Measurements from ENCODE around the gene PPY. TPM values are rescaled to one million over a fixed set of nuclear protein-coding genes. Genes with fewer than 3 reads are reported as not detected.
A peak's percentile ranks its signal among the peaks of the same experiment; 100 is the strongest.

PPY gene
- polyA plus RNA-seq, 4 donors: 5.5 TPM; not detected in 3

DNA sequence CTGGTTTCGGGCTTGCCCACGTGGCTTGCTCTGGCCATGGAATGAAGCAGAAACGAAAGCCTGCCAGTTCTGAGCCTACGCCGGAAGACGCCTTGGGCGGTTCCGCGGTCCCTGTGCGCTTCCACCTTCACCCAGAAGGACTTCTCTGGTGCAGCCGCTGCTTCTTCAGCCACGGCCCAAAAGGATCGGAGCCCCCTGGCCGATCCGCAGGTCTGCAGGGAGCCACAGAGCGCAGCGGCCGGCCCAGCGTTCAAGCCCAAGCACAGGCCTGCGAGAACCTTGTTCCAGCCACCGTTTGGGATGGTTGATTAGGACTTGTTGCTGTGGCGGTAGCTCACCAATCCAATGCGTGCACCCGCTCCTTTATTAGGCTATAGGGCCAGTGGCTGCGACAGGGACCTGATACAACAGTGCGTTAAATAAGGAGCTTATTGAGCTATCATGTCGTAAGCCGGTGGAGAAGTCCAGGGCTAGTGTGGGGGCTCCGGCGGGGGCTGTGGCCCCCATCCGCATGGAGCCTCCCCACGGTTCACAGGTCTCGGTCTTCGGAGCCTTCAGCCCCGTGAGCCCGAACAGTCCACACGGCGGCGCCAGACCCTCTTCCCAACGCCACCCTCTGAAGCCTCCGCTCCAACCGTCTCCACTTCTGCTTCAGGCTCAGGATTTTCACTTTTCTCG is 24.8 kb downstream of the PPY start:
- peaks cover 0 to 11% (median 0%) of the 10 kb centered on the region in 3 donors for H3K4me1 ChIP-seq (ENCODE audit: control insufficient read depth in 3 of 3, insufficient read depth in 2 of 3, low read depth in 1 of 3, low read length in 2 of 3)
- 15 to 25% (median 21%) methylated on average over 43 of the region's 43 CpGs for WGBS, 3 donors
- FAIRE-seq: no peak
- peaks cover 0 to 2% (median 0%) of the 10 kb centered on the region in 3 donors for H3K36me3 ChIP-seq (ENCODE audit: control insufficient read depth in 3 of 3, insufficient read depth in 2 of 3, low read depth in 1 of 3, low read length in 3 of 3)
- no peak overlapping the region for H3K27ac ChIP-seq (ENCODE audit: low read depth in 1 of 3, low read length in 2 of 3)
- H3K4me3 ChIP-seq (ENCODE audit: low read depth in 1 of 3, low read length in 3 of 3): peak overlapping the region in 1 of 3 donors; percentile 9
- DNase-seq: peak; percentile 58 to 78
- H3K9me3 ChIP-seq (ENCODE audit: control insufficient read depth in 2 of 2, insufficient read depth in 1 of 2, low read depth in 1 of 2, low read length in 1 of 2): no peaks in the 10 kb centered on the region
- H3K27me3 ChIP-seq (ENCODE audit: control insufficient read depth in 3 of 3, insufficient read depth in 3 of 3, low read length in 3 of 3): peaks cover 0 to 10% (median 3%) of the 10 kb centered on the region in 3 donors

DNA sequence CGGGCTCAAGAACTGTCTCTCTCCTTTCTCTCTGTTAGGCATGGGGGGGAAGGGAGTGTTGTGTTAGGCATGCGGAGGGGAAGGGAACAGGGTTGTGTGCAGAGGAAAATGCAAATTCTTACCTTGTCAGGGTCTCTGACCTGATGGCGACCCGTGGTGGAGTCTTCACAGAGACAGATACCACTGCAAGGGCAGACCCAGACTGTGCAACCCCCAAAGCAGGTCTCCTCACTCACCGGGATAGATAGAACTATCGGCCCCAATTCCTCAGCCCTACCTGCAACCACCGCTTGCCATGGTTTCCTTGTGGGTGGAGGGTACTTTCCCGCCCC is 25.3 kb downstream of the PPY start:
- peaks cover 0 to 11% (median 0%) of the 10 kb centered on the region in 3 donors for H3K4me1 ChIP-seq (ENCODE audit: control insufficient read depth in 3 of 3, insufficient read depth in 2 of 3, low read depth in 1 of 3, low read length in 2 of 3)
- H3K36me3 ChIP-seq (ENCODE audit: control insufficient read depth in 3 of 3, insufficient read depth in 2 of 3, low read depth in 1 of 3, low read length in 3 of 3): peaks cover 0 to 2% (median 0%) of the 10 kb centered on the region in 3 donors
- H3K27ac ChIP-seq (ENCODE audit: low read depth in 1 of 3, low read length in 2 of 3): no peak overlapping the region
- DNase-seq (no peak), FAIRE-seq (no peak)
- peaks cover 0 to 10% (median 3%) of the 10 kb centered on the region in 3 donors for H3K27me3 ChIP-seq (ENCODE audit: control insufficient read depth in 3 of 3, insufficient read depth in 3 of 3, low read length in 3 of 3)
- no peaks in the 10 kb centered on the region for H3K9me3 ChIP-seq (ENCODE audit: control insufficient read depth in 2 of 2, insufficient read depth in 1 of 2, low read depth in 1 of 2, low read length in 1 of 2)
- H3K4me3 ChIP-seq (ENCODE audit: low read depth in 1 of 3, low read length in 3 of 3): no peak overlapping the region
- WGBS, 3 donors: 63 to 77% (median 71%) methylated on average over 8 of the region's 8 CpGs

DNA sequence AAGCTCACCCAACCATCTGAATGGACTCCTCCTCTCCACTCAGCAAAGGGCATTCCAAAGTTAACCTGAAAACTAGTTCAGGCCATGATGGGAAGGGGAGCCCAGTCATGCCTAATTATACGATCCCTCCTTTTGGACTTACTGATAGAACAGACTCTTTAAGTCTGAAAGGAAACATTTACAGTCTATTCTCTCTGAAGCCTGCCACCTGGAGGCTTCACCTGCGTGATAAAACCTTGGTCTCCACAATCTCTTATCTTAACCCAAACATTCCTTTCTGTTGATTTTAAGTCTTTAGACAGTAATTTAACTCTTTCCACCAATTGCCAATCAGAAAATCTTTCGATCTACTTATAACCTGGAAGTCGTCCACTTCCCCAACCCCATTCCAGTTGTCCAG is 25.9 kb downstream of the PPY start:
- 25 to 63% (median 43%) methylated on average over 4 of the region's 4 CpGs for WGBS, 3 donors
- H3K27me3 ChIP-seq (ENCODE audit: control insufficient read depth in 3 of 3, insufficient read depth in 3 of 3, low read length in 3 of 3): peaks cover 0 to 10% (median 3%) of the 10 kb centered on the region in 3 donors
- peaks cover 0 to 11% (median 0%) of the 10 kb centered on the region in 3 donors for H3K4me1 ChIP-seq (ENCODE audit: control insufficient read depth in 3 of 3, insufficient read depth in 2 of 3, low read depth in 1 of 3, low read length in 2 of 3)
- no peak overlapping the region for H3K4me3 ChIP-seq (ENCODE audit: low read depth in 1 of 3, low read length in 3 of 3)
- no peak overlapping the region for H3K27ac ChIP-seq (ENCODE audit: low read depth in 1 of 3, low read length in 2 of 3)
- no peaks in the 10 kb centered on the region for H3K9me3 ChIP-seq (ENCODE audit: control insufficient read depth in 2 of 2, insufficient read depth in 1 of 2, low read depth in 1 of 2, low read length in 1 of 2)
- peaks cover 0 to 2% (median 0%) of the 10 kb centered on the region in 3 donors for H3K36me3 ChIP-seq (ENCODE audit: control insufficient read depth in 3 of 3, insufficient read depth in 2 of 3, low read depth in 1 of 3, low read length in 3 of 3)
- DNase-seq: no peak
- no peak for FAIRE-seq

DNA sequence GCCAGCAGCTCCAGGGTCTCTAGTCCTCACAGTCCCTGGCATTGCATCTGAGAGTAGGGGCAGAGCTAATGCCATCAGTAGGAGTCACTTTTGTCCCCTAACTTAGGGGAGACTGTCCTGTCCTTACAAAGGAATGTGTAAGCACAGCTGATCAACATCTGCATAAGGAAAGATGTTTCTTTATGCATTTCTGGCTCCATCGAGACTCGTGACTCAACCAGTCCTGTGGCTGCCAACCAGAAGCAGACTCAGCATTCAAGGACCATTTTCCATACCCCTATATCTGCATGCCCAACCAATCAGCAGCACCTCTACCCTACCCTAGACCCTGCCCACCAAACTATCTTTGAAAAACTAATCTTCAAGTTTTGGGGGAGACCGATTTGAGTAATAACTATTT is 26.7 kb downstream of the PPY start:
- DNase-seq (no peak), FAIRE-seq (no peak)
- H3K36me3 ChIP-seq (ENCODE audit: control insufficient read depth in 3 of 3, insufficient read depth in 2 of 3, low read depth in 1 of 3, low read length in 3 of 3): peaks cover 0 to 2% (median 0%) of the 10 kb centered on the region in 3 donors
- H3K4me3 ChIP-seq (ENCODE audit: low read depth in 1 of 3, low read length in 3 of 3): no peak overlapping the region
- no peaks in the 10 kb centered on the region for H3K9me3 ChIP-seq (ENCODE audit: control insufficient read depth in 2 of 2, insufficient read depth in 1 of 2, low read depth in 1 of 2, low read length in 1 of 2)
- WGBS, 3 donors: 74 to 94% (median 76%) methylated on average over 3 of the region's 3 CpGs
- H3K4me1 ChIP-seq (ENCODE audit: control insufficient read depth in 3 of 3, insufficient read depth in 2 of 3, low read depth in 1 of 3, low read length in 2 of 3): peaks cover 0 to 11% (median 0%) of the 10 kb centered on the region in 3 donors
- no peak overlapping the region for H3K27ac ChIP-seq (ENCODE audit: low read depth in 1 of 3, low read length in 2 of 3)
- peaks cover 0 to 10% (median under 1%) of the 10 kb centered on the region in 3 donors for H3K27me3 ChIP-seq (ENCODE audit: control insufficient read depth in 3 of 3, insufficient read depth in 3 of 3, low read length in 3 of 3)

DNA sequence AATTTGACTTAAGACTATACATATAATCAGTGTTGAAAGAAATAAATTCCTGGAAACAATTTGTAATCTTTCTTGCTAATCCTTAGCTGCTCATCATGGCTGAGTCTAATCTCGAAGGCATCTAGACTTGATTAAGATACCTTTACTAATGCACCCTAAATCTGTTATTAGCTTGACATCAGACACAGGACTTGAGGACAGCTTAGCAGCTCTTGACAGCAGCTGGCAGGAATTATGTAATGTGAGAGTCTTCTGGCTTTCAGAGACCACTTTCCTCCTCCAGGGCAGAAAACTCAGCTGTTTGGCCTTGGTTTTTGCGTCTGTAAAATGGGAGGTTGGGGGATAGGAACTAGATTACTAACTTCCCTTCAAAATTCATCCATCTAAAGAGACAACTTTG is 27.8 kb downstream of the PPY start:
- Histone ChIP-seq H3K9me3 (ENCODE audit: control insufficient read depth in 2 of 2, insufficient read depth in 1 of 2, low read depth in 1 of 2, low read length in 1 of 2) (no peaks in the 10 kb centered on the region), H3K36me3 (ENCODE audit: control insufficient read depth in 3 of 3, insufficient read depth in 2 of 3, low read depth in 1 of 3, low read length in 3 of 3) (peaks cover 0 to 2% (median 0%) of the 10 kb centered on the region in 3 donors), H3K27ac (ENCODE audit: low read depth in 1 of 3, low read length in 2 of 3) (no peak overlapping the region), H3K4me1 (ENCODE audit: control insufficient read depth in 3 of 3, insufficient read depth in 2 of 3, low read depth in 1 of 3, low read length in 2 of 3) (peaks cover 0 to 11% (median 0%) of the 10 kb centered on the region in 3 donors), H3K27me3 (ENCODE audit: control insufficient read depth in 3 of 3, insufficient read depth in 3 of 3, low read length in 3 of 3) (peaks cover 0 to 17% (median 3%) of the 10 kb centered on the region in 3 donors), H3K4me3 (ENCODE audit: low read depth in 1 of 3, low read length in 3 of 3) (no peak overlapping the region)
- DNase-seq (no peak), FAIRE-seq (no peak)
- WGBS, 3 donors: 65 to 76% (median 68%) methylated on average over 2 of the region's 2 CpGs

DNA sequence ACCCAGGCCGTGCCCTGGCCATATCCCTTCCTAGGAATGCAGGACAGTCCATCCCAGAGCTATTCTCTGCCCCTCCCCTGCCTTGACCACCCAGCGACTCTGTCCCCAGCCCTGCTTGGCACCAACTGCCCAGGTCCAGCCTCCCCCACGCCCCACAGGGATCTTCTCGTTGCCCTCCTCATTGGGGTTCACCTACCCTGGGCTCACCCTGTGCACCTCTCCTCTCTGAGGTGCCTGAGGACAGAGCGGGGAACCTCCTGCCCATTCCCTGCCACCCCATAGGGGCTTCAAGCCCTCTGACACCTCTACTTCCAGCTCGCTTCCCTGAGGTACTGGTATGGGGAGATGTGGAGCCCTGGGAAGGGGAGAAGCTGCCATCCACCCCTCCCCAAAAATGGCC is 28.7 kb downstream of the PPY start:
- no peak overlapping the region for H3K4me3 ChIP-seq (ENCODE audit: low read depth in 1 of 3, low read length in 3 of 3)
- DNase-seq (no peak), FAIRE-seq (no peak)
- H3K27me3 ChIP-seq (ENCODE audit: control insufficient read depth in 3 of 3, insufficient read depth in 3 of 3, low read length in 3 of 3): peaks cover 0 to 20% (median 4%) of the 10 kb centered on the region in 3 donors
- H3K27ac ChIP-seq (ENCODE audit: low read depth in 1 of 3, low read length in 2 of 3): no peak overlapping the region
- 74 to 77% (median 75%) methylated on average over 6 of the region's 6 CpGs for WGBS, 3 donors
- H3K9me3 ChIP-seq (ENCODE audit: control insufficient read depth in 2 of 2, insufficient read depth in 1 of 2, low read depth in 1 of 2, low read length in 1 of 2): no peaks in the 10 kb centered on the region
- H3K36me3 ChIP-seq (ENCODE audit: control insufficient read depth in 3 of 3, insufficient read depth in 2 of 3, low read depth in 1 of 3, low read length in 3 of 3): peaks cover 0 to 2% (median 0%) of the 10 kb centered on the region in 3 donors
- peaks cover 0 to 11% (median 0%) of the 10 kb centered on the region in 3 donors for H3K4me1 ChIP-seq (ENCODE audit: control insufficient read depth in 3 of 3, insufficient read depth in 2 of 3, low read depth in 1 of 3, low read length in 2 of 3)

DNA sequence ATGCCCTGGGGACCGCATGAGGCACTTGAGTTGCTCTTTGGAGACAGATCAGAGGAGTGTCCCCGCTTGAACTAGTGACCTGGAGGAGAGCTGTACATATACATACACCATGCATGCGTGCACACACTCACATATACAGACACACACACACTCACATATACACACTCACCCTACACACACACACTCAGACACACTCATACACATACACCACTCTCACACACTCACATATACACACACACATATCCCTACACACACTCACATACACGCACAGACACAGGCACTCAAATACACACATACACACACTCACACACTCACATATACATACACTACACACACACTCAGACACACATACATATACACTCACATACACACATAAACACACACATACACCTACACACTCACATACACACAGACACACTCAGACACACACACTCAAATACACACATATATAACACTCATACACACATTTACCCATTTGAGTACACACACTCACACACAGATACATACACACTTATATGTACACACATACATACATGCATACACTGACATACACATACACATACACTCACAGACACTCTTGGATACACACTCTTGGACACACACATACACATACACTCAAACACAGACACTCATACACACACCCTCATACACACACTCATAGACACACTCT is 29.5 kb downstream of the PPY start:
- FAIRE-seq (no peak), DNase-seq (no peak)
- Histone ChIP-seq H3K36me3 (ENCODE audit: control insufficient read depth in 3 of 3, insufficient read depth in 2 of 3, low read depth in 1 of 3, low read length in 3 of 3) (no peaks in the 10 kb centered on the region), H3K27me3 (ENCODE audit: control insufficient read depth in 3 of 3, insufficient read depth in 3 of 3, low read length in 3 of 3) (peaks cover 0 to 28% (median 4%) of the 10 kb centered on the region in 3 donors), H3K4me1 (ENCODE audit: control insufficient read depth in 3 of 3, insufficient read depth in 2 of 3, low read depth in 1 of 3, low read length in 2 of 3) (peaks cover 0 to 15% (median 0%) of the 10 kb centered on the region in 3 donors), H3K27ac (ENCODE audit: low read depth in 1 of 3, low read length in 2 of 3) (no peak overlapping the region), H3K9me3 (ENCODE audit: control insufficient read depth in 2 of 2, insufficient read depth in 1 of 2, low read depth in 1 of 2, low read length in 1 of 2) (no peaks in the 10 kb centered on the region), H3K4me3 (ENCODE audit: low read depth in 1 of 3, low read length in 3 of 3) (no peak overlapping the region)
- whole genome bisulfite sequencing, 3 donors: 37 to 67% (median 65%) methylated on average over 4 of the region's 4 CpGs

DNA sequence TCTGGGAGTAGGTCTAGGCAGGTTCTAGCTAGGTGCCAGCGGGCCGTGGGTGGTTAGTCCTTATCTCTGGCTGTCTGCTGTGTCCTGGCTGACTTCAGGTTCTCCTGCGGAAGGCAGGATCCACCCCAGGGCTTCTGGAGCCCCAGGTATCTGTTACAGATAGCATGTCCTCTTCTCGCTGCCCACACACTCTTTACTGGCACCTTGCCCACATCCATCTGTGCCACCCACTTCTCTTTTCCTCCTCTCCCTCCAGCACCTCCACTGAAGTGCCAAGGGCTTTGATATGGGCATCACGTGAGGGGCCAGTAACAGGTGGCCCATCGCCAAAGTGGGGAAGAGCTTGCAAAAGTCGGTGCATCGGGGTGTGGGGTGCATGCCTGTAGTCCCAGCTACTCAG is 30.4 kb downstream of the PPY start:
- Histone ChIP-seq H3K4me1 (ENCODE audit: control insufficient read depth in 3 of 3, insufficient read depth in 2 of 3, low read depth in 1 of 3, low read length in 2 of 3) (peaks cover 0 to 21% (median 0%) of the 10 kb centered on the region in 3 donors), H3K4me3 (ENCODE audit: low read depth in 1 of 3, low read length in 3 of 3) (no peak overlapping the region), H3K36me3 (ENCODE audit: control insufficient read depth in 3 of 3, insufficient read depth in 2 of 3, low read depth in 1 of 3, low read length in 3 of 3) (no peaks in the 10 kb centered on the region), H3K27ac (ENCODE audit: low read depth in 1 of 3, low read length in 2 of 3) (no peak overlapping the region), H3K27me3 (ENCODE audit: control insufficient read depth in 3 of 3, insufficient read depth in 3 of 3, low read length in 3 of 3) (peaks cover 0 to 36% (median 4%) of the 10 kb centered on the region in 3 donors), H3K9me3 (ENCODE audit: control insufficient read depth in 2 of 2, insufficient read depth in 1 of 2, low read depth in 1 of 2, low read length in 1 of 2) (no peaks in the 10 kb centered on the region)
- FAIRE-seq (no peak), DNase-seq (no peak)
- WGBS, 3 donors: 23 to 65% (median 26%) methylated on average over 8 of the region's 8 CpGs
